Activated T-cell treated with anti-CD3 and anti-CD28 coated beads, Interleukin-2, amount 50 U/mL, for 1 hour (primary cell): ENCODE data around the gene ZFYVE9.
"Not testable (repeated sequence)": the region's sequence is repeated elsewhere in the genome, so short reads cannot be mapped to it uniquely, and the experiment has no call there.

ENCODE experiments used
- DNase-seq: peaks from one replicate; pipeline ENCODE4 v3.0.0-alpha.2; 2020

The ZFYVE9 gene

GRCh38 chr1:52152572-52152971 lies 10.7 kb downstream of the ZFYVE9 start:
- DNase-seq, result no peak

GRCh38 chr1:52153010-52153409 lies 11.1 kb downstream of the ZFYVE9 start:
- DNase-seq, result no peak

DNA sequence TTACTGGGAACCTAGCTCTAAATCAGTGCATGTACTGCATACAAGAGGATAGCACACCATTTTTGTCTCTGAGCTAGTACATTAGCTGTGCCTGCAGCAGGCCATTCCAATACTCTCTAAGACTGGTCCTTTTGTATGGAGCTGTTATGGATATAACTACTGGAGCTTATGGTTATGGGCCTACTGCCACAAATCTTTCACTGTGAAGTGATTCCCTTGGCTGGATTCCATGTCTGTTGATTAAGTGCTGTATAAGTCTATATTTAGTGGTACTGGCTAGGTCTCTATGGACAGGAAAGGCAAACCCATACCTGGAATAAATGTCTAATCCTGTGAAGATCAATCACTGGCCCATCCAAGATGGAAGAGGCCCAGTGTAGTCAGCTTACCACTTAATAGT lies 12.0 kb downstream of the ZFYVE9 start:
- no peak for DNase-seq

GRCh38 chr1:52156460-52156859 lies 14.6 kb downstream of the ZFYVE9 start:
- DNase-seq, result no peak

GRCh38 chr1:52157582-52157981 lies 15.7 kb downstream of the ZFYVE9 start:
- no peak for DNase-seq

- no peak for DNase-seq
These were observed 16.3 kb downstream of the ZFYVE9 start for GRCh38 chr1:52158218-52158617.

GRCh38 chr1:52159033-52159789 lies 17.3 kb downstream of the ZFYVE9 start:
- no peak for DNase-seq

DNA sequence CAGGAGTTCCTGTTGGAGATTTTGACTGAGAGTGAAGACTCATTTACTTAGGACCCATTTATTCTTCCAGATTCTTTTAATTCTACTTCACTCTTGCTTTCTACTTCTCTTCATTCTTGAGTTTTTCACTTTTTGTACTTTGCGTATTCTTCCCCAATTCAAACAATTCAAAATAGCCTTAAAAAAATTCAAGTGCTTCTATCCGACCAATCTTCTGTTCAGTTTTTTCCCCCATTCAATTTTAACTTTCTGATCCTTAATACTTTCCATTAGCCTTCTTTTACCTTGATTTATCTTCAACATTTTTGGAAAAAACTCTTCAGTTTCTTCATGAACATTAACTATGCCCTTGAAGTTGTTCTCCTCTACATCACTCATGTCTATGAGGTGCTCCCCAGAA lies 21.1 kb downstream of the ZFYVE9 start:
- DNase-seq, result no peak

- no peak for DNase-seq
These were observed 22.7 kb downstream of the ZFYVE9 start for GRCh38 chr1:52164604-52165003.

GRCh38 chr1:52166996-52167753 lies 25.3 kb downstream of the ZFYVE9 start:
- no peak for DNase-seq

GRCh38 chr1:52168373-52169080 lies 26.6 kb downstream of the ZFYVE9 start:
- DNase-seq, result no peak

DNA sequence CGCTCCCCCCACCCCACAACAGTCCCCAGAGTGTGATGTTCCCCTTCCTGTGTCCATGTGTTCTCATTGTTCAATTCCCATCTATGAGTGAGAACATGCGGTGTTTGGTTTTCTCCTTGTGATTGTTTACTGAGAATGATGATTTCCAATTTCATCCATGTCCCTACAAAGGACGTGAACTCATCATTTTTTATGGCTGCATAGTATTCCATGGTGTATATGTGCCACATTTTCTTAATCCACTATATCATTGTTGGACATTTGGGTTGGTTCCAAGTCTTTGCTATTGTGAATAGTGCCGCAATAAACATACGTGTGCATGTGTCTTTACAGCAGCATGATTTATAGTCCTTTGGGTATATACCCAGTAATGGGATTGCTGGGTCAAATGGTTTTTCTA lies 29.3 kb downstream of the ZFYVE9 start:
- DNase-seq, result not testable (repeated sequence)

GRCh38 chr1:52179073-52179472 lies 37.2 kb downstream of the ZFYVE9 start:
- DNase-seq, result no peak

DNA sequence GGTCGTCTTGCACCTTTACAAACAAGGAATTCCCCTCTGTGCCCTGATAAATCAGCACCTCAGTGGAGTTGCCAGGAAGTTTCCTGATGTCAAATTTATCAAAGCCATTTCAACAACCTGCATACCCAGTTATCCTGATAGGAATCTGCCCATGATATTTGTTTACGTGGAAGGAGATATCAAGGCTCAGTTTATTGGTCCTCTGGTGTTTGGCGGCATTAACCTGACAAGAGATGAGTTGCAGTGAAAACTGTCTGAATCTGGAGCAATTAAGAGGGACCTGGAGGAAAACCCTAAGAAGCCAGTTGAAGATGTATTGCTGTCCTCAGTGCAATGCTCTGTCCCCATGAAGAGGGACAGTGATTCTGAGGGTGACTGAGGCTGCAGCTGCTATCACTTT lies 38.3 kb downstream of the ZFYVE9 start:
- DNase-seq, result no peak

- DNase-seq, result not testable (repeated sequence)
These were observed 39.9 kb downstream of the ZFYVE9 start for GRCh38 chr1:52181759-52182158.

GRCh38 chr1:52182328-52182727 lies 40.4 kb downstream of the ZFYVE9 start:
- DNase-seq, result not testable (repeated sequence)

DNA sequence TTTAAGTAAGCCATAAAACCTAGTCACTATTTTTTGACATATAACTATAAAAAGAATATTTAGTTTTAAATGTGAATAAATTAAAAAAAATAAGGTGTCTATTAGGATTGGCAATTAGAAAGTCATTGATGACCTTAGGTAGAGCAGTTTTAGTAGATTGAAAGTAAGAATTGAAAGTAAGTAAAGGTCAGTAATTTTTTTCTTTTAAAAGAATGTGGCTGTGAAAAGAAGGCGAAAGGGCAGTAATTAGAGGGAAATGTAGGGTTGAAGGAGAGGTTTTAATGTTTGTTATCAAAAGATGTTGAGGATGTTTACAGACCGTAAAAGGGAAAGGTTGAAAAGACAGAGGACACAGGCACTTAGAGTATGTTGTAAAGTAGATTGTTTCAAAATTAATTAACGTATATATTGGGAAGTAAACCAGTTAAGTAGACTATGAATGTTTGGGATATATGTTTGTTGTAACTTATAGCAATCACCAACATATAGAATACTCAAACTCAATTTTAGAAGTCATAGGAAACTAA lies 41.0 kb downstream of the ZFYVE9 start:
- no peak for DNase-seq

- DNase-seq, result no peak
These were observed 44.6 kb downstream of the ZFYVE9 start for GRCh38 chr1:52186449-52186848.

GRCh38 chr1:52189898-52190480 lies 48.1 kb downstream of the ZFYVE9 start:
- no peak for DNase-seq

DNA sequence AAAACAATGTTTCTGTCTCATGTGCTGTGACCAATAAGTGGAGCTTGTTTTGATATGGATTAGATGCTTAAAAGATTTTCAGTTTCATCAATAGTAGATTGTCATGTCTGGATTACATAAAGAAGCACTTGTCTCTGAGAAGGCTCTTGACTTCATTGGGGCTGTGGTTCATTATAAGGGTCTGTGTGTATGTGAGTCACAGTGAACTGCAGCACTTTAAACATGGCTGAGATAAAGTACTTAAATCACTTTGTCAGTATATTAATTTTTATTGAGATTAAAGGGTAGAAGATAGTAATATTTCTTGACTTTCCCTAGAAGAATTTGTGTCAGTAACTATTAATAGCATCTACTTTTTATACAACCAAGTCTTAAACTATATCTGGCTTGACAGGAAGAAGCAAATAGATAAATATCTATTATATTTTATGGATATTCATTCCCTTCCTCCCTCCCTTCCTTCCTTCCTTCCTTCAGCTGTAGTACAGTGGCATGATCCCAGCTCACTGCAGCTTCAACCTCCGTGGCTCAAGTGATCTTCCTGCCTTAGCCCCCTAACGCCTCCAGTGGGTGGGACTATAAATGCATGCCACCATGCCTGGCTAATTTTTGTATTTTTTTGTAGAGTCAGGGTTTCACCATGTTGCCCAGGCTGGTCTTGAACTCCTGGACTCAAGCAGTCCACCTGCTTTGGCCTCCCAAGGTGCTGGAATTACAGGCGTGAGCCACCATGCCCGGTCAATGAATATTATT lies 48.8 kb downstream of the ZFYVE9 start:
- no peak for DNase-seq

DNA sequence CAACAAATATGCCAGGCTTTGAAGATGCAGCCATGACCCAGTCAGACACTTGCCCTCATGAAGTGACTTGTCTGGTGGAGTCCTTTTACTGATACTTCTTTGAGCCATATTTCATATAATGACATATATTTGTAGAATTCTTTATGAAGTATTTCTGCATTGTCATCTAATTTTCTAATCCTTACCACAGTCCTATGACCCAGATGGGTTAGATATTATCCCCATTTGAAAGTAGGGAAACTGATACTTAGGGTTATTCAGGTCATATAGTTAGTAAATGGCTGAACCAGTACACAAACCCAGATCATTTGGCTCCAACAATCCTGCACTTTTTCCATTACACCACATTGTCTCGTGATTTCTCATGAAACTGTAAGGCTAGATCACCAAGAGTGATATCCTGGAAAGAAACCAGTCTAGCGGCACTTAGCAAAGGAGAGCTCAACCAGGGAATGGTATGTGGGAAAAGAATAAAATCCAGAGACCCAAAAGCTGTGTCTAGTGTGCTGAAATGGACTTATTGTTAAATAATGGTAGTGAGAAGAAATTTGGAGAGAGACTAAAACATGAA lies 49.6 kb downstream of the ZFYVE9 start:
- DNase-seq, result no peak

DNA sequence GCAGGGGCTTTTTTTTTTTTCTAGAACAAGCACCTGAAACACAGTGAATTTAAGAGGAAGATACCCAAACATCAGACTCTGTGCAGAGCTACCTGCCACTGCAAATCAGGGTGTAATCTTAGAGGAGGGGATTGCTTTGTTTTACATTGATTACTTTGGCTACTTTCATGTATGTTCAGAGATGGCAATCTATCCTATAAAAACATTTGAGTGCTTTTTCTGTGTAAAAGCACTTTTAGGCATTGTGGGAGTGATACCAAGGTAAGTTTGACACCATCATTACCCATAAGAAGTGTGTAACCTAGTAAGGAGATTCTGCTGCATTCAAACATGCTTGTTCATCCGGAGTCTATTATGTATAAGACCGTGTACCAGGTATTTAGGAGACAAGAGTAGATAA lies 50.1 kb downstream of the ZFYVE9 start:
- no peak for DNase-seq
